Thyroid gland (tissue), 4 donors: ENCODE data around the gene COL23A1. TPM values are rescaled to one million over a fixed set of nuclear protein-coding genes. Genes with fewer than 3 reads are reported as not detected.

Source experiments
- DNase-seq, 2 donors: peaks; one replicate each; pipeline ENCODE4 v3.0.0-alpha.2; 2019
- H3K27ac ChIP-seq, 3 donors: fragments of 200-600 bp; sonication (generic); 1 replicate in 2 of 3; 2 replicates in 1 of 3; pipeline ENCODE4 v1.5.1; 2016 to 2019; ENCODE audit warnings: mild to moderate bottlenecking in 1 of 3, moderate library complexity in 1 of 3
- H3K27me3 ChIP-seq: fragments of 200-600 bp; sonication (generic); one replicate; pipeline ENCODE4 v1.5.1; 2019
- H3K36me3 ChIP-seq, 2 donors: fragments of 200-600 bp; sonication (generic); one replicate each; pipeline ENCODE4 v1.5.1; 2016 to 2019
- H3K4me1 ChIP-seq, 2 donors: fragments of 200-600 bp; sonication (generic); one replicate each; pipeline ENCODE4 v1.5.1; 2017 to 2019
- H3K4me3 ChIP-seq, 3 donors: fragments of 200-600 bp; sonication (generic); replicated peaks in 1 of 3; 1 replicate in 2 of 3; 2 replicates in 1 of 3; pipeline ENCODE4 v1.5.1; 2016; ENCODE audit warnings: mild to moderate bottlenecking in 1 of 3
- H3K9me3 ChIP-seq: fragments of 200-600 bp; sonication (generic); one replicate; pipeline ENCODE4 v1.5.1; 2017
- POLR2A ChIP-seq, 2 donors: fragments of 450-650 bp; IDR thresholded peaks; one replicate each; pipeline ENCODE4 v1.6.1; 2017; ENCODE audit warnings: antibody characterized with exemption in 2 of 2, mild to moderate bottlenecking in 2 of 2, moderate library complexity in 1 of 2
- WGBS, 2 donors: methylation state at CpG; one replicate each; pipeline ENCODE4 v1.1.5; 2017; 5-methylcytosine and 5-hydroxymethylcytosine counted together
- intact Hi-C: fragments of 100-400 bp; cut with DNase I; formaldehyde crosslinking; loops from one replicate; pipeline ENCODE4 v1.15.1; 2023
- total RNA-seq, 4 donors: library from RNA; depleted of rRNA; stranded (reverse); fragments of >200 nt; gene quantifications; one replicate each; pipeline ENCODE4 v1.2.3, GENCODE V29; 2016
- TF ChIP-seq, protein P1 (sequence below), 6 experiments: fragments of 200-600 bp in 3 of 6; fragments of 450-650 bp in 3 of 6; sonication (generic) in 3 of 6; IDR thresholded peaks; one replicate each; pipeline ENCODE4 v1.5.1; 2016 to 2019; ENCODE audit warnings: antibody characterized with exemption in 6 of 6, mild to moderate bottlenecking in 2 of 6, inconsistent platforms in 1 of 6, moderate library complexity in 1 of 6

Gene COL23A1
- total RNA-seq, 4 donors from 2014 or later, result 76.6 to 108 (median 95.7) TPM

DNA sequence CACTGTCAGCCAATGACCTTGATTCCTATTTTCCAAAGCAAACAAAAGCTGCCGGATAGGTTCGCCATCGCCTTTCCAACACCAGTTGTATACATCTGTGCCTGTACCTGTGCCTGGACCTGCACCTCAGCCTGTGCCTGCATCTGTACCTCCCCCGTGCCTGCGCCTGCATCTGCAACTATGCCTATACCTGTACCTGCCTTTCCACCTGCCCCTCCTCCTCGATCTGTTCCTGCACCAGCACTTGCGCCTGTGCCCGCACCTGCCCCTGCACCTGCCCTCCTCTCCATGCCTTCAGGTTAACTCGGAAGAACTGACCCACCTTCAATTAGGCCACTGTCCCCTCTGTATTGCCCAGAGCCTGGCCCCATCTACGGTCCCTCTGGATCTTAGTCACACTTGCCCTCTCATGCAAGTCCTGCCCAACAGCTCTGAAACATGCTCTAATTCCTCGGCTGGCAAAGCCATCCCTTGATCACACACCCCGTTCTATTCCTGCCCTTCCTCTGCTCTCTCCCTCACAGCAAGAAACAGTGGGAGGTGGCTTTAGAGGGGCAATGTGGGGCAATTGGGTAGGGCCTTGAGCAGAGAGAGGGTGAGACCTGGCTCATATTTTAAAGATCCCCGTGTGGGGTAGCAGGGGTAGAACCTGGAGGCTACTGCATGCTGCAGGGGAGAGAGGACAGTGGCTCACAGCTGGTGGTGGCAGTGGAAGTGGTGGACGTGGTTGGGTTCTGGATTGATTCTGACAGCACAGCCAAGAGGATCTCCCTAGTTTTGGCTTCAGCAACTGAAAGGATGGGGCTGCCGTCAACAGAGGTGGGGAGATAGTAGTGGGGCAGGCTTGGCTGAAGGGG is 298.0 kb downstream of the COL23A1 start:
- H3K27me3 ChIP-seq, result no peaks in the 10 kb centered on the region
- intact Hi-C loops, result no loop called here
- no peaks in the 10 kb centered on the region for H3K9me3 ChIP-seq
- TF ChIP-seq, protein P1, sequence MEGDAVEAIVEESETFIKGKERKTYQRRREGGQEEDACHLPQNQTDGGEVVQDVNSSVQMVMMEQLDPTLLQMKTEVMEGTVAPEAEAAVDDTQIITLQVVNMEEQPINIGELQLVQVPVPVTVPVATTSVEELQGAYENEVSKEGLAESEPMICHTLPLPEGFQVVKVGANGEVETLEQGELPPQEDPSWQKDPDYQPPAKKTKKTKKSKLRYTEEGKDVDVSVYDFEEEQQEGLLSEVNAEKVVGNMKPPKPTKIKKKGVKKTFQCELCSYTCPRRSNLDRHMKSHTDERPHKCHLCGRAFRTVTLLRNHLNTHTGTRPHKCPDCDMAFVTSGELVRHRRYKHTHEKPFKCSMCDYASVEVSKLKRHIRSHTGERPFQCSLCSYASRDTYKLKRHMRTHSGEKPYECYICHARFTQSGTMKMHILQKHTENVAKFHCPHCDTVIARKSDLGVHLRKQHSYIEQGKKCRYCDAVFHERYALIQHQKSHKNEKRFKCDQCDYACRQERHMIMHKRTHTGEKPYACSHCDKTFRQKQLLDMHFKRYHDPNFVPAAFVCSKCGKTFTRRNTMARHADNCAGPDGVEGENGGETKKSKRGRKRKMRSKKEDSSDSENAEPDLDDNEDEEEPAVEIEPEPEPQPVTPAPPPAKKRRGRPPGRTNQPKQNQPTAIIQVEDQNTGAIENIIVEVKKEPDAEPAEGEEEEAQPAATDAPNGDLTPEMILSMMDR (IDR thresholded peaks at IDR 0.05), result no peak
- no peak for TF ChIP-seq POLR2A (IDR thresholded peaks at IDR 0.05)
- DNase-seq, result peak; percentile 66 to 75
- H3K4me3 ChIP-seq, result no peak overlapping the region
- H3K4me1 ChIP-seq, result peaks cover 55 to 60% of the 10 kb centered on the region in 2 donors
- peak overlapping the region; percentile 68 to 85 (median 75) for H3K27ac ChIP-seq
- WGBS, 2 donors, result 71 to 77% methylated on average over 15 of the region's 15 CpGs
- H3K36me3 ChIP-seq, result no peaks in the 10 kb centered on the region

DNA sequence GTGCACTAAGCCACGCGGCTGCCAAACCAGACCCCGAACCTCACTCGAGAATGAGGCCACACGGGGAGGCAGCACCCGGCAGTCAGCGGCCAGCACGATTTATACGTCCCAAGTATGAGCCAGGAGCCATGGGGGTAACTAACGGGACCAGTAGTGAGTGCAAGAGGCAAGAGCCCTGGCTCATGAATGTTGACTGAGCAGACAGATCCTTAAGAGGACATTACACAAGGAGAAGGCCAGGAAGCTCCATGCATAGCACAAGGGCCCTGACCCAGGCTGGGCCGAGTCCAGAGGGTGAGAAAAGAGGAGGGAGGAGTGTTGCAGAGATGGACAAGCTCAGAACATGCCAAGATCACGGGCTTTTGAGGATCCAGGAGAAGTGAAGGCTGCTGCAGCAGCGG is 299.0 kb downstream of the COL23A1 start:
- Histone ChIP-seq H3K36me3 (no peaks in the 10 kb centered on the region), H3K27ac (peak overlapping the region; percentile 38 to 90 (median 85)), H3K4me3 (no peak overlapping the region), H3K27me3 (no peaks in the 10 kb centered on the region), H3K4me1 (peaks cover 58 to 71% of the 10 kb centered on the region in 2 donors), H3K9me3 (no peaks in the 10 kb centered on the region)
- WGBS, 2 donors, result 68 to 70% methylated on average over 12 to 13 of the region's 13 CpGs
- intact Hi-C loops, result no loop called here
- TF ChIP-seq, protein P1 (IDR thresholded peaks at IDR 0.05), result no peak
- TF ChIP-seq POLR2A (IDR thresholded peaks at IDR 0.05), result no peak
- DNase-seq, result peak in 1 of 2 donors; percentile 34

DNA sequence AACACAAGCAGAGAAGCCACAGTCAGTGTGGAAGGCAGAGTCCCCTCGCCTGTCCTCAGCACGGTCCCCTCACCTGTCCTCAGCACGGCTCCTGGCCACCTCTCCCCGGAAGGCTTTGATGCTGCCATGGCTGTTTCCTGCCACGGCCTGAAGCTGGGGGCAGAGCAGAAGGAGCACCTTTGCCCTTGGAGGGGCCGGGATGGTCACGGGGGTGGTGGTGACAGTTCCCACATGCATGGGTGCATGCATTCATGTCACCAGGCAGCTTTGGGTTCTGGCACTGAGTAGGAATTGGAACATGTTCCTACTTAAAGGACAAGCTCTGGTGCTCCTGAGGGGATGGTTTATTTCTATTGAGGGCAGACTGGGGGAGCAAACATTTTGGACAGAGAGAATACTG is 299.8 kb downstream of the COL23A1 start:
- intact Hi-C loops, result no loop called here
- peaks cover 58 to 72% of the 10 kb centered on the region in 2 donors for H3K4me1 ChIP-seq
- peak overlapping the region; percentile 82 to 90 (median 85) for H3K27ac ChIP-seq
- TF ChIP-seq POLR2A (IDR thresholded peaks at IDR 0.05), result no peak
- WGBS, 2 donors, result 61 to 68% methylated on average over 5 to 7 of the region's 7 CpGs
- H3K4me3 ChIP-seq, result no peak overlapping the region
- peak; percentile 52 to 71 for DNase-seq
- H3K9me3 ChIP-seq, result no peaks in the 10 kb centered on the region
- H3K36me3 ChIP-seq, result no peaks in the 10 kb centered on the region
- H3K27me3 ChIP-seq, result no peaks in the 10 kb centered on the region

DNA sequence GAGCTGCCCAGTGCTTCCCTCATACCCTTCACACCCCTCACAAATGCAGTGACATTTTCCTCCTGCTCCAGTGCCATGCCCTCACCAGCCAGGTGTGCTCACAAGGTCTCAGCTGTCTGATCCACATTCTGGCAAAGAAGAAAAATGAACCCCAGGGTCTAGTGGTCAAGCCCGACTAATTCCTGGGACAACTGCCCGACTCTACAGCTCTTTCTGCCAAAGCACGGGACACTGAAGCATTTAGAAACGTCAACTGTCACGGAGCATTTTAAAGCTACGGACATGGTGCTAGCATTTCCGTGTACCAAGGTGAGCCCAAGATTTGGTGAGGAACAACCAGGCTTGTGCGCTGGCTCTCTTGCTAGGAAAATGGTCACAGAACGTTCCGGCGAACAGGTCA is 300.8 kb downstream of the COL23A1 start:
- Histone ChIP-seq H3K27me3 (no peaks in the 10 kb centered on the region), H3K36me3 (no peaks in the 10 kb centered on the region), H3K27ac (peak overlapping the region; percentile 85 to 96 (median 90)), H3K4me3 (no peak overlapping the region), H3K9me3 (no peaks in the 10 kb centered on the region), H3K4me1 (peaks cover 58 to 72% of the 10 kb centered on the region in 2 donors)
- WGBS, 2 donors, result 21 to 32% methylated on average over 11 of the region's 11 CpGs
- TF ChIP-seq, protein P1 (IDR thresholded peaks at IDR 0.05), result no peak
- TF ChIP-seq POLR2A (IDR thresholded peaks at IDR 0.05), result no peak
- intact Hi-C loops, result loop anchor here (5.0 kb wide), 1 partner anchor 38 kb away; no protein-coding TSS in a partner anchor
- DNase-seq, result peak; percentile 93

DNA sequence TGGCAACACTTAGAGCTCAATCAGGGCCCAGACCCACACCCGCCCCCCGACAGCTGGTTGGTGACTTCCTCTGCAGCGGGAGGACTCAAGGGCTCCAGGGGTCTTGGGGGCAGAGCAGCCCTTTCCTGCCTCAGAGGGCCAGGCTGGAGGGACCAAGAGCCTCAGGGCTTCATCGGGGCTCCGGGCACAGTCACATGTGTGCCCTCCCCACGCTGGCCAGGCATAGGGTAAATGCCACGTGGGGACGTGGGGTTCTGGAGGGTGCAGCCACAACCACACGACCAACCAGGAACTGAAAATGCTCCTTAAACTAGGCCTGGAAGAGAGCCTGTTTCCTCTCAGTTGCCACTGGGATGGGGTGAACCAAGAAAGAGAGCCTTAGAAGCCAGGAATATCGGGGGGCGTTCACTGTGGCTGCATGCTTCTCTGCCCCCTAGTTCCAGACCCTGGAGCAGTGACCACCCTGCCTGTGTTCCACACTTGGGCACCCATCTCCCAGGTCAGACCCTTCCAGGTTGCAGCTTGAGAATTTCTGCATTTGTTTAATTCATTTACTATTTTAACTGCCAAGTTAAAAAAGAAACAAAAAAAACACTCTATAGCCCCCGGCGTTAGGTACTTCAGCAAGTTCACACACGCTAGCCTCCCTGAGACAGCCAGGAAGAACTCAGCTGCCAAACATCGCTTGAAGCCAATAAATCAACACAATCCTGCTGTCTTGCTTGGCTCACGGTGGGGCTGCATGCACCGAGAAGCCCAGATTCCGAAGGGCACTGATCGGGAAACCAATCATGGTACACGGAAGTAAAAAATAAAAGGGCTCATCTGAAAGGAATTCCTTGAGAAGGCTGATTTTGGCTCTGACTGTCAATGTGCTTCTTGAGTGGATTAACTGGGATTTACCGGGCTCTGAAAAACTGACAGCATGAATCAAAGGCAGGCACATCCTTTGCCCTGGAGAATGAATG is 301.5 kb downstream of the COL23A1 start:
- intact Hi-C loops, result loop anchor here (5.0 kb wide), 1 partner anchor 39 kb away; no protein-coding TSS in a partner anchor
- H3K27me3 ChIP-seq, result no peaks in the 10 kb centered on the region

More for the DNA sequence above, 301.5 kb downstream of the COL23A1 start:
- Histone ChIP-seq H3K36me3 (no peaks in the 10 kb centered on the region), H3K4me3 (no peak overlapping the region), H3K4me1 (peaks cover 58 to 72% of the 10 kb centered on the region in 2 donors), H3K9me3 (no peaks in the 10 kb centered on the region), H3K27ac (peak overlapping the region; percentile 85 to 96 (median 90))
- TF ChIP-seq, protein P1 (IDR thresholded peaks at IDR 0.05), result no peak
- peak in 1 of 2 donors; percentile 0 for TF ChIP-seq POLR2A (IDR thresholded peaks at IDR 0.05)
- DNase-seq, result peak; percentile 83 to 87
- 38 to 39% methylated on average over 20 to 21 of the region's 21 CpGs for WGBS, 2 donors
